ENCODE data around the gene MXI1.

The MXI1 gene

GRCh38 chr10:110307805-110308204 is 100.4 kb downstream of the MXI1 start:
- Histone ChIP-seq H3K4me3 (ENCODE audit: insufficient read length, low read depth) (no peak overlapping the region), H3K36me3 (ENCODE audit: insufficient read depth, insufficient read length, low read length) (peaks cover 9% of the 10 kb centered on the region), H3K27me3 (ENCODE audit: insufficient read depth, insufficient read length) (no peaks in the 10 kb centered on the region), H3K9ac (ENCODE audit: insufficient read length, low read depth) (no peak overlapping the region), H3K4me1 (ENCODE audit: insufficient read depth, insufficient read length) (peaks cover 2% of the 10 kb centered on the region), H3K9me3 (ENCODE audit: insufficient read depth, low read length) (no peaks in the 10 kb centered on the region)
- TF ChIP-seq ZNF274 (IDR thresholded peaks at IDR 0.05; ENCODE audit: low read depth, low read length) (no peak), SUZ12 (IDR thresholded peaks at IDR 0.05; ENCODE audit: extremely low read depth, insufficient read depth, insufficient read length) (no peak), YY1 (IDR thresholded peaks at IDR 0.05; ENCODE audit: insufficient read depth, insufficient read length) (no peak)
- DNase-seq (ENCODE audit: low read depth, low spot score), result no peak

GRCh38 chr10:110310741-110311140 is 103.3 kb downstream of the MXI1 start:
- Histone ChIP-seq H3K9ac (ENCODE audit: insufficient read length, low read depth) (no peak overlapping the region), H3K4me3 (ENCODE audit: insufficient read length, low read depth) (no peak overlapping the region), H3K27me3 (ENCODE audit: insufficient read depth, insufficient read length) (no peaks in the 10 kb centered on the region), H3K36me3 (ENCODE audit: insufficient read depth, insufficient read length, low read length) (no peaks in the 10 kb centered on the region), H3K9me3 (ENCODE audit: insufficient read depth, low read length) (no peaks in the 10 kb centered on the region), H3K4me1 (ENCODE audit: insufficient read depth, insufficient read length) (peaks cover 2% of the 10 kb centered on the region)
- DNase-seq (ENCODE audit: low read depth, low spot score), result no peak
- TF ChIP-seq SUZ12 (IDR thresholded peaks at IDR 0.05; ENCODE audit: extremely low read depth, insufficient read depth, insufficient read length), result no peak
- no peak for TF ChIP-seq ZNF274 (IDR thresholded peaks at IDR 0.05; ENCODE audit: low read depth, low read length)

- peaks cover 2% of the 10 kb centered on the region for H3K4me1 ChIP-seq (ENCODE audit: insufficient read depth, insufficient read length)
- peak; percentile 22 for DNase-seq (ENCODE audit: low read depth, low spot score)
- no peaks in the 10 kb centered on the region for H3K9me3 ChIP-seq (ENCODE audit: insufficient read depth, low read length)
These were observed 104.0 kb downstream of the MXI1 start for GRCh38 chr10:110311357-110311949.

GRCh38 chr10:110312206-110312605 is 104.8 kb downstream of the MXI1 start:
- no peaks in the 10 kb centered on the region for H3K36me3 ChIP-seq (ENCODE audit: insufficient read depth, insufficient read length, low read length)
- no peak for DNase-seq (ENCODE audit: low read depth, low spot score)

More at GRCh38 chr10:110311357-110311949, 104.0 kb downstream of the MXI1 start:
- Histone ChIP-seq H3K9ac (ENCODE audit: insufficient read length, low read depth) (no peak overlapping the region), H3K4me3 (ENCODE audit: insufficient read length, low read depth) (no peak overlapping the region), H3K36me3 (ENCODE audit: insufficient read depth, insufficient read length, low read length) (no peaks in the 10 kb centered on the region), H3K27me3 (ENCODE audit: insufficient read depth, insufficient read length) (no peaks in the 10 kb centered on the region)
- TF ChIP-seq ZNF274 (IDR thresholded peaks at IDR 0.05; ENCODE audit: low read depth, low read length) (no peak), SUZ12 (IDR thresholded peaks at IDR 0.05; ENCODE audit: extremely low read depth, insufficient read depth, insufficient read length) (no peak)

GRCh38 chr10:110313674-110314073 is 106.3 kb downstream of the MXI1 start:
- no peaks in the 10 kb centered on the region for H3K36me3 ChIP-seq (ENCODE audit: insufficient read depth, insufficient read length, low read length)
- H3K4me3 ChIP-seq (ENCODE audit: insufficient read length, low read depth), result no peak overlapping the region
- no peak for TF ChIP-seq ZNF274 (IDR thresholded peaks at IDR 0.05; ENCODE audit: low read depth, low read length)
- no peak for TF ChIP-seq YY1 (IDR thresholded peaks at IDR 0.05; ENCODE audit: insufficient read depth, insufficient read length)
- no peak for TF ChIP-seq SUZ12 (IDR thresholded peaks at IDR 0.05; ENCODE audit: extremely low read depth, insufficient read depth, insufficient read length)
- H3K9me3 ChIP-seq (ENCODE audit: insufficient read depth, low read length), result no peaks in the 10 kb centered on the region
- DNase-seq (ENCODE audit: low read depth, low spot score), result no peak
- no peak overlapping the region for H3K9ac ChIP-seq (ENCODE audit: insufficient read length, low read depth)
- H3K27me3 ChIP-seq (ENCODE audit: insufficient read depth, insufficient read length), result no peaks in the 10 kb centered on the region
- peaks cover 2% of the 10 kb centered on the region for H3K4me1 ChIP-seq (ENCODE audit: insufficient read depth, insufficient read length)

More at GRCh38 chr10:110312206-110312605, 104.8 kb downstream of the MXI1 start:
- H3K4me1 ChIP-seq (ENCODE audit: insufficient read depth, insufficient read length), result peaks cover 2% of the 10 kb centered on the region
- no peaks in the 10 kb centered on the region for H3K27me3 ChIP-seq (ENCODE audit: insufficient read depth, insufficient read length)
- no peak overlapping the region for H3K4me3 ChIP-seq (ENCODE audit: insufficient read length, low read depth)
- no peaks in the 10 kb centered on the region for H3K9me3 ChIP-seq (ENCODE audit: insufficient read depth, low read length)
- TF ChIP-seq SUZ12 (IDR thresholded peaks at IDR 0.05; ENCODE audit: extremely low read depth, insufficient read depth, insufficient read length) (no peak), ZNF274 (IDR thresholded peaks at IDR 0.05; ENCODE audit: low read depth, low read length) (no peak), YY1 (IDR thresholded peaks at IDR 0.05; ENCODE audit: insufficient read depth, insufficient read length) (no peak)
- H3K9ac ChIP-seq (ENCODE audit: insufficient read length, low read depth), result no peak overlapping the region

- H3K27me3 ChIP-seq (ENCODE audit: insufficient read depth, insufficient read length), result no peaks in the 10 kb centered on the region
- no peaks in the 10 kb centered on the region for H3K4me1 ChIP-seq (ENCODE audit: insufficient read depth, insufficient read length)
- no peak for TF ChIP-seq YY1 (IDR thresholded peaks at IDR 0.05; ENCODE audit: insufficient read depth, insufficient read length)
- TF ChIP-seq SUZ12 (IDR thresholded peaks at IDR 0.05; ENCODE audit: extremely low read depth, insufficient read depth, insufficient read length), result no peak
- TF ChIP-seq ZNF274 (IDR thresholded peaks at IDR 0.05; ENCODE audit: low read depth, low read length), result no peak
- no peak overlapping the region for H3K4me3 ChIP-seq (ENCODE audit: insufficient read length, low read depth)
- no peaks in the 10 kb centered on the region for H3K9me3 ChIP-seq (ENCODE audit: insufficient read depth, low read length)
- H3K9ac ChIP-seq (ENCODE audit: insufficient read length, low read depth), result no peak overlapping the region
- H3K36me3 ChIP-seq (ENCODE audit: insufficient read depth, insufficient read length, low read length), result no peaks in the 10 kb centered on the region
- no peak for DNase-seq (ENCODE audit: low read depth, low spot score)
These were observed 110.8 kb downstream of the MXI1 start for GRCh38 chr10:110317866-110318850.

All from NT2/D1 (cell line).